UCSD-AML1 (cell line): ENCODE data around the gene MRPS22.

Experiments
- DNase-seq: peaks from one replicate; lab custom pipeline; 2025; ENCODE audit not compliant: unreplicated experiment; lab: John Stamatoyannopoulos, UW

Gene MRPS22

DNA sequence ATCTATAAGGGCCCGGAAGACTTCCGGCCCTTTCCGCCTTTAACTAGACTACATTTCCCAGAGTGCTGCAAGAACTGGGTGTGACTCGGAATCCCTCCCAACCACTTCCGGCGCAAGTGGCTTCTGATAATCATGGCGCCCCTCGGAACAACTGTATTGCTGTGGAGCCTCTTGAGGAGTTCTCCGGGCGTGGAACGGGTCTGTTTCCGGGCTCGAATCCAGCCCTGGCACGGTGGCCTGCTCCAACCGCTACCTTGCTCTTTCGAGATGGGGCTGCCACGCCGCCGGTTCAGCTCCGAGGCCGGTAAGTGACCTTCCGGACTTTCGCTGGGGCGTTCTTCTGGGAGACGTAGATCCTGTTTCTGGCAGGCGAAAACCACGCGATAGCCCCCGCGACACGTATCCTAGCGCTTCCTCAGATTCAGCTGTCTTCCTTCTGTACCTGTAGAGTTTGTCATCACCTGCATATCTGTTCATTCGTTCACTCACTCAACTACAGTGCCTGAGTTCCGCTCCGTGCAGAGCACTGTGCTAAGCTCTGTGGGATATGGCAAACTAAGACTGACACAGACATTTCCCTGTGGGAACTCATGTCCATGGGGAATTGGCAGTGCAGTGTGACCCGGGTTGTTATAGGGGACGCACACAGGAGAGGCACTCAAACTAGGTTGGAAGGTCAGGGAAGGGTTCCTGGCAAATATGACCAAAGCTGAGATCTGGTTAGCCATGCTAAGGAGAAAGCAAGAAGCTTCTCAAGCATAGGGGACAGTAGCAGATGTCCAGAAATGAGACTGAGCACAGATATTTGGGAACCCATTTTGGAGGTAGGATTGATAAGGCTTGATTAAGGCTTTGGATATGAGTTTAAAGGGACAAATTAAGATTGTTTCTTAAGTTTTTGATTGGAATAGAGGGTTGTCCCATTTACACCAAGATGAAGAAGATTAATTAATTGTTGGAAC lies at the start of gene MRPS22:
Gene MRPS22, plus strand, starts transcription at position 126 of the 962 bp plus-strand sequence. Its CDS starts 7 bp downstream, at position 133.
- DNase-seq, result peak; percentile 89

DNA sequence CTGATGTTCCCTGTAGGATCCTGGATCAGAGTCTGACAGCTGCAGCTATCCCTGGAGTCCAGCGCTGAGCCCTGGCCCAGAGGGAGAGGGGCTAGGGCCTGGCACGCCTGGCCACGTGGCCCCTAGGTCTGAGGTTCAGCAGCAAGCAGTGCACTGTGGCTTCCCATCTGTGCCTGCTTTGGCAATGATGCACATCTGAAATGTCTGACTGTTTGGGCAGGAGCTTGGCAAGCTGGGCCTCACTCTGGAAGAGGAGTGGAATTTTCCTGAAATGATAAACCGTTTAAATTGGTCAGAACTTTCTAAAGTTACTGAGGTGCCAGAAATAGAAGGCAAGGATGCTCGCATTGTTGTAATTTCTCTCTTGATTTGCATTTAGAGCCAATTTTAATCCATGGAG lies 48.8 kb upstream of the MRPS22 start:
- no peak for DNase-seq

DNA sequence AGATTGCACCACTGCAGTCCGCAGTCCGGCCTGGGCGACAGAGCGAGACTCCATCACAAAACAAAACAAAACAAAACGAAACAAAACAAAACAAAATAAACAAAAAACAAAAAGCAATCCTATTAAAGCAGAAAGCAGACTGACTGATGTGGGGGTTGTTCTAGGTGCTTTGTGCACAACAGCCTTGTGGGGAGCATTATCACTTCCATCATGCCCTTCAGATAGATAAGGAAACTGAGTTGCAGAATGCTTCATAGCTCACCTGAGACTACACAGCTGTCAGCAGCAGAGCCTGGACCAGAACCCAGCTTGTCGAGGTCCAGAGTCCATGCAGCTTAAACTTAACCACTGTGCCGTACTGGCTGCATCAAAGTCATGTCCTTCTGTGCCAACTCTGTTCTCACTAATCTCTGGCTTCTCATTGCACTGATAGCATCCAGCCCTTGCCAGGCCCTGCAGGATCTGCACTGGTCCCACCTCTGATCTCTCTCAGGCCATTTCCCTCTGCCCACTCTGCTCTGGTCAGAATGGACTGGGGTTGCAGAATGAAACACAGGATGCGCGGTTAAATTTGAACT lies 47.6 kb upstream of the MRPS22 start:
- no peak for DNase-seq

DNA sequence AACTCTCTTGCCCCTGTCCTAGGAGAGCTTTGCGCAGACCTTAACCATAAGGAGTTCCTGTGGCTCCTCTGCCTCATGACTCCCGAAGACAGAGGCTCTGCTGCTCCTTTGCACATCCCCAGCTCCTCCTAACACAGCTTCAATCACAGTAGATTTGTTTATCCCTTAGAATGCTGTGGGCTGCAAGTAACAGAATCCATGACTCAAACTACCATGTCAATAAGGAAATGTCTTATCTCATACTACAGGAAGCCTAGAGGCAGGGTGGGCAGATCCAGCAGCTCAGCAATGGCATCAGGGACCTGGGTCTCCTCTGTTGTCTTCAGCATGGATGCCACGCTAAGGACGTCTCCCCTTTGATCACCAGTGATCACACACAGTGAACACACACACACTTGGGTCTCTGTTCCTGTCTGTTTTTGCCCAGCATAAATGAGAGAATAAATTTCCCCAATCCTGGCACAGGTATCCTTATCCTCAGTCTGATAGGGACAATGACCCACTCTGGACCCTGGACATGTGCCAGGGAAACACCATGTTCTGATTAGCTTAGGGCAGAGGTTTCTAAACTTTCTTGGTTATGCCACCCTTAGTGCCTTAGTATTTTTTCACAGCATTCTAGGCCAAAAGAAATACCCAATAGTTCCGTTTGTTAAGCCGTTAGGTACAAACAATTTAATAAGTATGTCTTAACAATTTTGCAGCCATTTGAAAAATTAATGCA lies 46.1 kb upstream of the MRPS22 start:
- DNase-seq, result no peak

DNA sequence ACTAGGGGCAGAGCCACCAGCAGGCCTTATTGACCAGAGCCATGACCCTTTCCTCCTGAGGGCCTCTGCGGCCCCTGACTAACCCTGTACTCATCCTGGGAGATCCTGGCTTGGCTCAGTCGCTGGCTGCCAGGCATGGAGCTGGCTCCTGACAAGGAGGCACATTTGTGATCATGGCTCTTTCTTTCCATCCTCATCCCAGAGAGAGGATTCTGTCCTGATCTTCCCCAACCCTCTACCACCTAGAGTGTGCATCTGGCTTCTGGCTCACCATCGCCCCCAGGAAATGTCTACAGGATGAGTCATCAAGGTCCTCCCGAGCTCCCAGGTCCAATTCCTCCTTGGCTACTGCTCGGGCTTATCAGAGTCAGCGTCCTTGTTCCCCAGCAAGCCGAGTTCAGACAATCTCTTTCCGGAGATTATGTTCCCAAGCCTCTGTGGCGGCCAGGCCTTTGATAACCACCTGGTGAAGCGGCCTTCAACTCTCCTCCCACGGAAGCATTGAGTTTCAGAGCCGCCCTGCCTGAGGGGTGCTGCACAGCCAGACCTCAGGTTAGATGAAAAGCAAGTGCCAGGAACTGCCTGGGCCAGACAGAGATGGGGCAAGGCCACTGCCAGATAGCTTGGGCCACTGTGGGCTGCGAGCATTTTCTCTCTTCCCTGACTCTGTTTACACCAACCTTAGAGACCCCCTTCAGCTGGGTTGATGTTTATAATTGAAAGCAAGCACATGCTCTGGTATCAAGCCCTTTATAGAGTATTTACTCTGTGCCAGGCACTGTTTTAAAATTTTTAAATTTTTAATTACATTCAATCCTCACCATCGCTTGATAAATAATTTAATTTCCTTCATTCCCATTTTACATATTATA lies 44.3 kb upstream of the MRPS22 start:
- DNase-seq, result no peak

DNA sequence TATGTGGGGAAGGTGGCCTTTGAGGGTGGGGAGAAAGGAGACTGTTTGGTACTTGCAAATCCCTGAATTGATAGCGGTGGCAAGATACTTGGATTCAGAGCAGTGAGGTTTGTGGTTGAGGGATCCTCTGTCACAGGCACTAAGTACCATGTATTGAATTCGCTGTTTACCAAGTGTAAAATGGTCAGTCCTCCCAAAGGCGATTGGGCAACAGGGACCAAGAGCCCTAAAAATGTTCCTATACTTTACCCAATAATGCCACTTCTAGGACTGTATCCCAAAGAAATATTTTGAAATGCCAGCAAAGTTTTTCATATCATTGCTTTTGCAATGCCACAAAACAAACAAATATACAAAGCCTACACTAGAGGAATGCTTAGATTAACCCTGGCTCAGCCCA lies 43.4 kb upstream of the MRPS22 start:
- DNase-seq, result no peak

DNA sequence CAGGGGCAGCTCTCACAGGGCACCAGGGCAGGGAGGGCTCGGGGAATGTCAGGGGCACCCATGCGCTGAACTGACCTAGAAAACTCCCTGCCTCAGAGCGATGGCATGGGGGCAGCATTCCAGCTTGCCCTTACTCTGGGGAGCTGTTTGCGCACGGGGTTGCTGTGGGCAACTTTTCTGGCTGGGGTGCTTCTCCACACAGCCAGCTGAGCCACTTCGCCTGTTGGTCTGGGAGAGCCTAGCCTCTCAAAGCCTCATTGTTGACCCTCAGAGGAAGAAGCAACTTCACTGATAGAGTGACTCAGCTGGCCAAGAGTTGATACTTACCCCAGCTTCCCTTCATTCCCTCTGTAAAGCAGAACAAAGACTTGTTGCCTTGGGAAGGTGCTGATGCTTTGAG lies 42.6 kb upstream of the MRPS22 start:
- DNase-seq, result no peak

DNA sequence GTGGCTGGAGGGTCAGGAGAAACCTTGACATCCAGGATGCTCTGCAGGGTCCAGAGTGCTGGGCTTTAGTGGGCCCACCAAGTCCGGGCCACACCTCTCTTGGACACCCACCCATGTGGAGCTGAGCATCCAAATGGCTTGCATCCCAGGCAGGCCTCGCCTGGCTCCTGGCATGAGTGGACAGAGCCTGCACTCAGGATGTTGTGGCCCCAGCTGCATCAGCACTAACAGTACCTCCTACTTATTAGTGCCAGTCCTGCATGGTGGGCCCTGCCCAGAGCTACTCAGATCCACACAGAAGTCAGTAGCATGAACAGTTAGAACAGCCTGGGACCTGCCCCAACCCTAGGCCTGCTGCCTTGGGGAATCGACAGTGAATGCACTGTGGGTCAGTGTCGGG lies 42.2 kb upstream of the MRPS22 start:
- DNase-seq, result no peak

DNA sequence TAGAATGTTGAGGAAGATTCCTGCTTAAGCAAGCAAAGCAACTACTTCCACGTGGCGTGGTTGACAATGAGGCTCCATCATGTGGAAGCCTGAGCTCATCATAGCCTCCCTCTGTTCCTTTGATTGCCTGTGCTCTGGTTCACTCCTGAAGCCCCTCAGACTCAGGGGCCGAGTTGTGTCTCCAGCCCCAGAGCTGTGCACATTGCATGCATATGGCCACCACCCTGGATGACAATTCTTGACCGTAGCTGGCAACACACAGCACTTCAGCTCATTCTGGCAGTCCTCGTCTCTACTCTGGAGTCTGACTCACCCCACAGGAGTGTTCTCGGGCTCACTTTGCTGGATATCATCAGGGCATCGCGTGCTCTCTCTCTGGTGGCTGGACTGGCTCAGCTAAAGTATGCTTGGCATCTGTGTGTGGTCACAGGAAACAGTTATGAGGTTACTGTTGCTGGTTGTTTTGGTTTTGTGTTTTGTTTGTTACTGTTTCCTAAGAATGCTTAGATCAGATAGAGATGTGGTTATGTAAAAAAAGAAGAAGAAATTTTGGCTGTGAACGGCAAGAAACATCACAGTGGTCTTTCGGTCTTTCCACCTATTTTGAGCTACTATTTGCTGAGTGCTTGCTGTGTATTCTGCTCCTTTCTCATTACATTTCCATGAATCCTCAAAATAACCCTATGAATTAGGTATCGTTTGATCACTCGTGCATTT lies 41.6 kb upstream of the MRPS22 start:
- no peak for DNase-seq

DNA sequence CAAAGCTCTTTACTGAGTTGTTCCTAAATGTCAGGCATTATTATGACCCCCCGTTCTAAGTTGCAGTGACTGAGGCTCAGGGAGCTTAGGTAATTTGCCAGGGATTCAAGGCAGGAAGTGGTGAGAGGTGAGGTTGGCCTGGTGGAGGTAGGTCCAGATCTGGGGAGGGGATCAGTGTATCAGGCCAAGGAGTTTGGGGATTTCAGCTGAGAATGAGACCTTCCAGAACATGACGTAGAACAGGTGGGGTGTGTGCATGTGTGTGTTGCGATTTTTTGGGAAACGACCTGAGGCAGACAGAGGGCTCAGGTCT lies 41.1 kb upstream of the MRPS22 start:
- DNase-seq, result no peak

DNA sequence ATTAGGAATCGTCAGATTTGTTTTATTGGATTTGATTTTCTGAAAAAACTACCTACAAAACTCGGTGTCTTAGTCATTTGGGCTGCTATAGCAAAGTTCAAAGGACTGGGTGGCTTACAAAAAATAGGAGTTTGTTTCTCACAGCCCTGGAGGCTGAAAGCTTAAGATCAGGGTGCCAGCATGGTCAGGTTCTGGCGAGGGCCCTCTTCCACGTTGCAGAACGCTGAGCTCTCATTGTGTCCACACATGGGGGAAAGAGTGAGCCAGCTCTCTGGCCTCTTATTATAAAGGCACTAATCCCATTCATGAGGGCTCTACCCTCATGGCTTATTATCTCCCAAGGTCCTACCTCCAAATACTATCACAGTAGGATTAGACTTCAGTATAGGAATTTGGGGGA lies 40.6 kb upstream of the MRPS22 start:
- DNase-seq, result no peak

DNA sequence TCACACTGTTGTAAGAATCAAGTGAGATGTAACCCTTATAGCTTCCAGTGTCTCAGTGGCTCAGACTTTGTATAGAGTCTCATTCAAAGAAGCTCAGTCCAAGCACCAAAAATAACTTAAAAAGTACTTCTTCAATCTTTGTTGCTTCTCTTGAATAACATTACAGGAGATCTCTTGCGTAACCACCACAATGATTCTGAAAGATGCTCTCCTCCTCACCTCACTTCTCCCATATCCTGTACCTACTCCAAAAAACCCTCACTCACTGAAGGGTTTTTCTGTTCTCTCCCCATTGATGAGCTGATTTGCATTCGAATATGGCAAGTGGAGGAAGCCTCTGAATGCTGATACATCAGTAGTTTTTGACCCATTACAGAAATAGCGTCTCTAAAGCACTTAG lies 39.4 kb upstream of the MRPS22 start:
- DNase-seq, result no peak

DNA sequence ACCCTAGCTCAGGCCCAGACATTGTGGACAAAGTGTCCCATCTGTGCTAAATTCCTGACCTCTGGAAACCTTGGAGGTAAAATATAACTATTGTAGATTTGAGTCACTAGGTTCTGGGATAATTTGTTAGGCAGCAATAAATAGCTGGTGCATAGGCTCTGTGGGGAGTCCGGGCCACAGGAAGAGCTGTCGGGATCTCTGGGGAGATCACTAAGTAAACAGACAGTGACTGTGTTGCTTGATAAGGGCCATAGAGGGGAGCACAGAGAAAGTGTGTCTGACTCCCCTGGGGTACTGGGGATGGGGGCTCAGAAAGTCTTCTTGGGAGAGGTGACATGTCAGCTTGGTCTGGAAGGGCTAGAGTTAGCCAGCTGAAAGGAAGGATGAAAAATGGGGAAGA lies 37.7 kb upstream of the MRPS22 start:
- DNase-seq, result no peak

DNA sequence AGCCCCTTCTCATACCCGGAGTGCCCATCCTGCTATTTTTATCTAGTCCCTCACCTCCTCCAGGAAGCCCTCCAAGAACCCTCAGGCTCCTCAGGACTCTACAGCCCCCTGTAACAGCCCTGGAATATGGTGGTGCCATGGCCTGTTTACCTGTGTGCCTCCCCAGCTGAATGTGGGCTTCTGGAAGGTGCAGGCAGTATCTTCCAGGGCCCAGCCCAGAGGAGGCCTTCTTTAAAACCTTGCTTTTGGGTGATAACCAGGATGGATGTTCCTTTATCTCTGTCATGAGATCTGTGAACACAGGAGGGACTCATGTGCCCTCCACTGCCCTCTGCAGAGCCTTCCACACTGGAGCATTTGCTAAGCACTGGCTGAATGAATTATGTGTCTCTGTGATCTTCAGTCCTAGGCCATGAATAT lies 36.7 kb upstream of the MRPS22 start:
- DNase-seq, result no peak

DNA sequence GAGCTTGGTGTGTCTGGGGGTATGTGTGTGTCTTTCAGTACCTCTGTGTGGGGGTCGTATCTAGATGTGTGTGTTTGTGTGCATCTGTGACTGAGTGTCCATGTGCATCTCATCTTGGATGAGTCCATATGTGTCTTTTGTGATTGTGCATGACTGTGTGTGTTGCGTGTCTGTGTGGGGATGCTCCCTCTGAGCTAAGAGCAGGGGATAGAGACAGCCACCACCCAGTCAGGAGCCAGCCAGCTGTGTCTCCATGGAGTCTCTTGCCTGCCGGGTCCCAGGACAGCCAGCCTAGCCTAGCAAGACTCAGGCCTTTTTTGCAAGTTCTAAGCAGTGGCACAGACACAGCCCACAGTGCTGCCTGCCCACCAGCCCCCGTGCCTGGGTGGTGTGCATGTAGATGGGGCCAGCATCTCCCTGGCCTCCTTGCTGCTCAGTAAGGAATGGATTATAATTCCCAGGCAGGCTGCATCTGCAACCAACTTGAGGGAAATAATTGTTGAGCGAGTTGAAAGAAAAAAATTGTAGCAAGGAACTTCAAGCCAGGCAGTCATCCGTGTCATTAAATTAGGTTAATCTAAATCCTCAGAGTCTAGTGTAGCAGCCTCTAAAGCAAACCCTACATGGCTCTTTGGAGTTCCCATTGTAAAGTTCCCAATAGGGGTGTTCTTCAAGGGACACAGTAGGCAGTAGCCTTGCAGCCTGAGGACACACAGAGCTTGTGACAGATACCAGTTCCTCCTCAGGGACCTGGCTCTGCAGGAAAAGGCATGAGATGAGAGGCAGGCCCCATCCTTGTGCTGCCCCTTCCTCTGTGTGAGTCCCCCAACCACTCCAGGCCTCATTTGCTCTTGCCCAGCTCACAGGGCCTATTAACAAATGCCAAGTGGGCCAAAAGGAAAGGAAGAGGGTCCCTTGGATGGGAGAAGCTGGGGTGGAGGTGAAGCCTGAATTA lies 35.9 kb upstream of the MRPS22 start:
- no peak for DNase-seq

DNA sequence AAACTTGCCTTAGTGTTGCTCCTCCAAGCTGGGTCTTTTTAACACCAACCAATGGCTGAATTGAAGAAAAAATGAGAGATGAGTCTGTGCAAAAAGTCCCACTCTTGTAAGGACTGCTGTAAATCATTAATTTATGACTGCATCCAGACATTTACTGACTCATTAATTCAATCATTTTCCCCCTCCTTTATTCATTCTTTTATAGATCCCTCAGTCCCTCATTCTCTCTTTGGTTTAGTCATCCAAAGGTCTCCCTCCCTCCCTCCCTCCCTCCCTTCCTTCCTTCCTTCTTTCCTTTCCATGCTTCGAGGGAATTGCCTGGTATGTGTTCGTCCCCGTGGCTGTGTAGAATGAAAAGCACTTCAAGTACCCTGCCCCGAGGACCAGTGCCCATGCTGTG lies 35.3 kb upstream of the MRPS22 start:
- no peak for DNase-seq

DNA sequence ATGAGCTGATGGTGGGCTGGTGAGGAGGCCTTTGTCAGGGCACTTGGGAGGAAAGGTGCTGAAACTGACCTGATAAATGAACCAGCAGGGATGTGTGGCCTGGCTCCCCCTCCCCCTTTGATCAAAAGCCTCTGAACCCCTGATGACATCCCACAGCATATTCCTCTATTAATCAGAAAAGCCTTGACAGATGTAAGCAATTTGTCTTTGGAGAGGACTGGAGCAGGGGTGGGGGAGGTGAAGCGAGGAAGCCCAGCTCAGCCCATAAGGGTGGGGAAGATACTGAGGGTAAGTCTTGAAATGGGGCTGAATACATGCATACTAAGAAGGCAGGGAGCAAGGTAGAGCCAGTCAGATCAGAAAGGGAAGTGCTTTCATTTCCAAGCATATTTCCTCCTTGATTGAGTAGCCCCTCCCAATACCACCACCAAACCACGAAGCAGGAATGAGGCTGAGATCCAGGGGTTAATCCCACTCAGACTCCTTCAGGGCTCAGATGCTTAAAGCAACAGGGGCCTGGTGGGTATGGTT lies 34.7 kb upstream of the MRPS22 start:
- DNase-seq, result no peak

DNA sequence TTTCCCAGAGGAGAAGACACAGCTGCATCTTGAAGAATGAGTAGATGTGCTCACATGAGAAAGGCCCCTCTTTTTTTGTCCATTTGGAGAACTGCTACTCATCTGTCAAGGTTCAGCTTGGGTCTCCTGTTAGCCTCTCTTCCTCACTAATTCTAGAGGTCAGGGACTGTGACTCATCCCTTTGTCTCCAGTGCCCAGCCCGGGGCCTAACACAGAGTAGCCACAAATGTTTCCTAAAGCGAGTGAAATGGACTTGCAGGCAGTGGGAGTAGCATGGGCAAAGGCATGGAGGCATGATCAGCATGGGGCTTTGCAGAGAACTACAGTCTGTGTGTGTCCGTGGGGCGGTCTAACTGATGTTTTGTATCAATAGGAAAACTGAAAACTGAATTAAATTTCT lies 33.9 kb upstream of the MRPS22 start:
- DNase-seq, result no peak

DNA sequence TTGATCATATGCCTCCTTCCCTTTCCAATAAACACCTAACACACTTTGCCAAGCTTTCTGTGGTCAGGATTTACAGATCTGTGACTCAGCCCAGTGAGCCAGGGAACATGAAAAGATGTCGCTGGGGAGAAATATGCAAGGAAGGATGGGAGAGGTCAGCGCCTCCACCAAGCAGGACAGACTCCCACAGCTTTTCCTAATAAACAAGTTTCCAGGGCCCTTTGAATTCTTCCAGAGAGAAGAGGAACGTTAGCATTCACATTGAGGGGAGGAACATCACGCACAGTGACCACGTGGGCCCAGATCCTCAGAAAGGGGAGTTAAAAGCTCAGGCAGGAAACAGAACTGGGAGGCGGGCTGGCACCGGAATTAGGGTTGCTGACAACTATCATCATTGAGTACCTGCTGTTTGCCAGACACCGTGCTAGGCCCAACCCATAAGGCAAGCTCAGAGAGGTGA lies 33.3 kb upstream of the MRPS22 start:
- DNase-seq, result no peak
